ENCODE data around the gene WDPCP.
"Not testable (repeated sequence)": the region's sequence is repeated elsewhere in the genome, so short reads cannot be mapped to it uniquely, and the experiment has no call there.

The WDPCP gene

DNA sequence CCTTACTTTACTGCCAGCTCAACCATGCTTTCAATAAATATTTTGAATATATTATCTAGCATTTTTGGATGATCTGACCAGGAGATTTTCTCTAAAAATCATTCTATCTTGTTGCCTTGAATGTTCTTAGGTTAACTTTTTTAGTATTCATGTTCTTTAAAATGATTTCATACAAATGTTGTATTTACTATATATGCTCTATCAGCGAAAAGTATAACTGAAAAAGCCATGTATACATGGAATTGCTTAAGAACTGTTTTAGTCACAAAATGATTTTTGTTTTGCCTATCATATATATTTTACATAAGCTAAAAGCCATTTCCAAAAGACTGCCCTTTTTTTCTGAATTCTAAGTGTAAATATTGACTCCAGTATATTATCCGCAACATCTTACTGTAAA lies 213.9 kb downstream of the WDPCP start:
- H3K4me3 ChIP-seq (ENCODE audit: low read depth, low read length), result no peak overlapping the region

DNA sequence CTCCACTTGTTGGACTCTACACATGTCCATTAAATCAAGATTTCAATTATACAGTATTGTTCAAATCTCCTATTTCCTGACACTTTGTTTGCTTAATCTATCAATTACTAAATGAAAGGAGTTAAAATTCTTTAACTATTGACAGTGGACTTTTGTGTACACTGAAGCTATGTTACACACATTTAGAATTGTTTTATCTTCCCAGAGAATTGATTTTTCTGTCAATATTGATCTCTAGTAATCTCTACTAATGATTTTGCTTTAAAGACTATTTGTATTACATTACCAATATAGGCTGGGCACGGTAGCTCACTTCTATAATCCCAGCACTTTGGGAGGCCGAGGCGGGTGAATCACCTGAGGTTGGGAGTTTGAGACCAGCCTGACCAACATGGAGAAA lies 215.7 kb downstream of the WDPCP start:
- H3K4me3 ChIP-seq (ENCODE audit: low read depth, low read length), result no peak overlapping the region

DNA sequence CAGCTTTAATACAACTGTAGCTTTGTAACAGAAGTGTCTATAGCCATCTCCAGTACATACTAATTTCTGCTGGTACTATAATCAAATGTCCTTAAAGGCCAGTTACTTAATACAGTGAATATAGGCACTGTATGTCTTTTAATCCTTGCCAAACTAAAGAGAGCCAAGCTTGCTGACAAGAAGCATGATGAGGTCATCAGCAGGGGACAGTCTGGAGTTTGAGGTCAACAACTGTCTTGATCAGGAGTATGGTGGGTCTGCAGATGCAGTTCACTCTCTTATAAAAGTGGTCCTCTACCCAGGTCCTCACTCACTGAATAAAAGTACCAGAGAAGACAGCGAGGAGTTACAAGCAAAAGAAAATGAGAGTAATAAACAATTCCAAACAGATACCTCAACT lies 219.1 kb downstream of the WDPCP start:
- H3K4me3 ChIP-seq (ENCODE audit: low read depth, low read length), result no peak overlapping the region

- no peak overlapping the region for H3K4me3 ChIP-seq (ENCODE audit: low read depth, low read length)
Measured at GRCh38 chr2:63364866-63365265, 223.4 kb downstream of the WDPCP start.

DNA sequence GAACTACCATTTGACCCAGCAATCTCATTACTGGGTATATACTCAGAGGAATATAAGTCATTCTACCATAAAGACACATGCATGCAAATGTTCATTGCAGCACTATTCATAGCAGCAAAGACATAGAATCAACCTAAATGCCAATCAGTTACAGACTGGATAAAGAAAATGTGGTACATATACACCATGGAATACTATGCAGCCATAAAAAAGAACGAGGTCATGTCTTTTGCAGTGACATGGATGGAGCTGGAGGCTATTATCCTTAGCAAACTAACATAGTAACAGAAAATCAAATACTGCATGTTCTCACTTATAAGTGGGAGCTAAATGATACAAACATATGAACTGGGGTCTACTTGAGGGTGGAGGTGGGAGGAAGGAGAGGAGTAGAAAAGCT lies 230.6 kb downstream of the WDPCP start:
- H3K4me3 ChIP-seq (ENCODE audit: low read depth, low read length), result not testable (repeated sequence)

DNA sequence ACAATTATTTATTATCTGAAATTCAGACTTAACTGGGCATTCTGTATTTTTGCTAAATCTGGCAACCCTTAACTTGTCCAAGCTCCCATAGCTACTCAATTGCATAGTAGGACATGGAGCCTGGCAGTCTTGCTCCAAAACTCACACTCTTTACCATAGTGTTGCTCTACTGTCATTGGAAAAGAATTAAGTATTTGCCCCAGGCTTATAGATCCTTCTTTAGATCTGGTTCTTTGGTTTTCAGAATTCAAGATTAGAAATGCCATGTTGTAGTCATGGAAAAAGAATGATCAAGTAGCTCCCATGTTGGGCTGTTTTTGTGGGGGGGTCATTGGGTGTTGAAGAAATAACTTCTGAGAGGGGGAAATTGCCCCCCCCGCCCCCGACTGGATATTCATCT lies 240.9 kb downstream of the WDPCP start:
- H3K4me3 ChIP-seq (ENCODE audit: low read depth, low read length), result no peak overlapping the region

DNA sequence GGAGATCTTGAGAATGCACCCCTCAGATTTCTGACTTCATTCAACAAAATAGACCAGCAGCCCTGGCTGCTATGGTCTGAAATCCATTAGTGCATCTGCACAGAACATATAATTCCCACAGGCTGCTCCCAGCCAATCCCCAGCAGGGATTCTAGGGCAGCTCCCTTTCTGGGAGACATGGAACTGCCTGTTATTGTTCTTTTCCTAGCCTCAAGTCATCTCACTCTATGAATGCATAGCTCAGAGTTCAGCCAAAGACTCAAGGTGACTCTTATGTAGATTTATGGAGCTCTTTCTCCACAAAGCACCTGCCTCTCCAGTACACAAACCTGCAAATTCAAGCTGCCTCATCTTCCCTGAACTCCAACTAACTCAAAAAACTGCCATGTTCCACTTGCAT lies 241.9 kb downstream of the WDPCP start:
- H3K4me3 ChIP-seq (ENCODE audit: low read depth, low read length), result no peak overlapping the region

DNA sequence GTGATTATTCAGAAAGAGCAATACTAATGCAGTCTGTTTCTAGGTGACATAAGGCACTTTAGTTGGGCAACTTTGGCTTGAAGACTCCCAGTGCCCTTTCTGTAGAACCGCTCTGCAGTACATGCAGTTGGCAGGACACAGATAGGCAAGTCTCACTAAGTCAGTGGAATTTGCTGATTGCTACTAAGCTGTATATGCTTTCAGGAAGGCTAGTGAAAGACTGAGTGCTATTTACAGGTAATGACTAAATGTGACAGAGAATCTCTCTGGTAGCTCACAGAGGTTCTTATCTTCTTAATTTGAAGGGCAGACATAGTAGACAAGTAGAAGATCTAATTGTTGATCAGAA lies 243.0 kb downstream of the WDPCP start:
- H3K4me3 ChIP-seq (ENCODE audit: low read depth, low read length), result no peak overlapping the region

- no peak overlapping the region for H3K4me3 ChIP-seq (ENCODE audit: low read depth, low read length)
Measured at GRCh38 chr2:63344575-63345284, 243.5 kb downstream of the WDPCP start.

DNA sequence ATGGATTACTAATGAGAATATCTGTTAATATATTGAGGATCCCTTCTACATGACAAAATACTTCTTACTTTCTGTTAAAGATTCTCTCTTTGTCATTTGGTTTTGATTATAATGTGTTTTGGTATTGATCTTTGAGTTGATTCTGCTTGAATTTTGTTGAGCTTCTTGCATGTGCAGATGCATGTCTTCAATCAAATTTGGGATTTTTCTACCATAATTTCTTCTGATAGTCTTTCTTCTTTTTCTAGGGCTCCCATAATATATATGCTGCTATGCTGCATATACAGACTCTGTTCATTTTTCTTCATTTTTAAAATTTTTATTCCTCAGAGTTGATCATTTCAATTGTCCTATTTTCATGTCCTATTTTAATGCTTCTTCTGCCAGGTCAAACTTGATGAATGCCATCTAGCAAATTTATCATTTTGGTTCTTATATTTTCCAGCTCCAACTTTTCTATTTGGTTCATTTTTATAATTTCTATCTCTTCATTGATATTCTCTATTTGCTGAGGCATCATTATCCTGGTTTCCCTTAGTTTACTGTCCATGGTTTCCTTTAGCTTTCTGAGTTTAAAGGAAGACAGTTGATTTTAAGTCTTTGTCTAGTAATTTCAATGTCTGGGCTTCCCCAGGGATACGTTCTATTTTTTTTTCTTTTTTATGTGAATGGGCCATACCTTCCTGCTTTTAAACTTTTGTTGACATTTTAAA lies 244.7 kb downstream of the WDPCP start:
- H3K4me3 ChIP-seq (ENCODE audit: low read depth, low read length), result no peak overlapping the region

DNA sequence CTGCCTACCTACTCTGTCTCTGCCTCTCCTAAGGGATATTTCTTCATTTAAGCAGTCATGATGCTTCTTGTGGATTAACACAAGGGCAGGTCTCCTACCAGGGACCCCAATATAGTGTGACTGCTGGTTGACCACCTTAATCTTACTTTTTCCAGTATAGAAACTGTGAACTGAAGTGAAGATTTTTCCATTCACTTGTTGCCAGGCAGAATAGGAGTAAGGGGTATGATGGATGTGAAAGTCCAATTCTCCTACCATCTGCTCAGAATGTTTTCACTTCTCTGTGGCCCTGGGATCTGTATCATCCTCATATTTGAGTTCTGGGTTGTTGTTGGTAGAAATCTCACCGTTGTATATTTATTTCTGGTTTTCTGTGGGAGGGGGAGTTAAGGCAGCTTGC lies 247.8 kb downstream of the WDPCP start:
- H3K4me3 ChIP-seq (ENCODE audit: low read depth, low read length), result no peak overlapping the region

DNA sequence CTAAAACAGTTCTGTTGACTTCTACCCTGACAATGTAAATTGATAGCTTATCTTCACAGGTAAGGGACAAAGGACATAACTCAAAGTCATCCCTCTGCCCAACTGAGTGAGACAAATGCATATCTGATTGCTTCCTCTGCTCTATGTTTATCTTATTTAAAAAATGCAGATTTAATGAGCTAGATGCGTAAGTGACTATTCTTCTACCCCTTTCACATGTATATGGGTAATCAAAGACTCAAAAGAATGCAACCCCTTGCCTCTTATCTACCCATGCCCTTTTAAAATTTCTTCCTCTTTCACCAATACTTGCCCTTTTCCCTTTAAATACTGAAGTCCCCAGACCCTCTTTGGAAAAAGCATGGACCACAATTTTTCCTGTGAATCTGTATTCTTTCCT lies 253.4 kb downstream of the WDPCP start:
- no peak overlapping the region for H3K4me3 ChIP-seq (ENCODE audit: low read depth, low read length)

GRCh38 chr2:63326473-63326872 lies 261.8 kb downstream of the WDPCP start:
- H3K4me3 ChIP-seq (ENCODE audit: low read depth, low read length), result no peak overlapping the region

- H3K4me3 ChIP-seq (ENCODE audit: low read depth, low read length), result not testable (repeated sequence)
Measured at GRCh38 chr2:63323662-63324061, 264.6 kb downstream of the WDPCP start.

GRCh38 chr2:63321973-63322372 lies 266.3 kb downstream of the WDPCP start:
- not testable (repeated sequence) for H3K4me3 ChIP-seq (ENCODE audit: low read depth, low read length)

- no peak overlapping the region for H3K4me3 ChIP-seq (ENCODE audit: low read depth, low read length)
Measured at GRCh38 chr2:63320669-63321068, 267.6 kb downstream of the WDPCP start.

- H3K4me3 ChIP-seq (ENCODE audit: low read depth, low read length), result no peak overlapping the region
Measured at GRCh38 chr2:63310614-63311013, 277.7 kb downstream of the WDPCP start.

- no peak overlapping the region for H3K4me3 ChIP-seq (ENCODE audit: low read depth, low read length)
Measured at GRCh38 chr2:63301481-63301880, 286.8 kb downstream of the WDPCP start.

- no peak overlapping the region for H3K4me3 ChIP-seq (ENCODE audit: low read depth, low read length)
Measured at GRCh38 chr2:63300835-63301234, 287.4 kb downstream of the WDPCP start.

DNA sequence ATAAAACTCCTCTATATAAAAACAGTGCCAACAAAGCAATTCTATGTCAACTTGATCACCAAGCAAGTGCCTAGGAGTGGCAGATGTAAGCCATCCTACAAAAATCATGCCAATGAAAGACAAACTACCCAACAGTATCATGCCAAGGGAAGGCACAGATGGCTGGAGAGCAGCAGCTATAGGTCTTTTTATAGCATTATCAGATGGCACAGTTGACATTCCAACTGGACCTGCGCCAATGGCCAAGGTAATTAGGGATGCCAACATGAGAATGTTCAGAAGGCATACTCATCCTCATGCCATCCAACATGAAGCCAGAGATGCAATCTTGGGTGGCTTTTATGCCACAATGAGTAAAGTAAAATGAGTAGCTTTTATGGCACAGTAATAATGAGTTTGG lies 300.3 kb downstream of the WDPCP start:
- no peak overlapping the region for H3K4me3 ChIP-seq (ENCODE audit: low read depth, low read length)

- not testable (repeated sequence) for H3K4me3 ChIP-seq (ENCODE audit: low read depth, low read length)
Measured at GRCh38 chr2:63286520-63286919, 301.8 kb downstream of the WDPCP start.

DNA sequence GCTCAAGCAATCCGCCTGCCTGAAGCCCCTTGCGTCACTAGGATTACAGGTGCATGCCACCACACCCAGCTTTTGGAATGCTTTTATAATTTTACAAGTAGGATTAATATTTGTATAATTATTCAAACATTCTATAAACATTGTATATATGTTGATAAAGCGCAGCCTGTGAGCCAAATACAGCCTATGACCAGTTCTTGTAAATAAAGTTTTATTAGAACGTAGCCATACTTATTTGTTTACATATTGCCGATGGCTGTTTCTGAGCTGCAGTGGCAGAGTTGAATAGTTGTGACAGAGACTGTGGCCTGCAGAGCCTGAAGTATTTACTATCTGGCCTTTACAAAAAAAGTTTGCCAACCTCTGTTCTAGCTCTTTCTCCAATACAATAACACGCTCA lies 305.0 kb downstream of the WDPCP start:
- no peak overlapping the region for H3K4me3 ChIP-seq (ENCODE audit: low read depth, low read length)

GRCh38 chr2:63272560-63272959 lies 315.7 kb downstream of the WDPCP start:
- no peak overlapping the region for H3K4me3 ChIP-seq (ENCODE audit: low read depth, low read length)
